Fibroblast of lung (primary cell): Measurements from ENCODE around the gene DOCK4. TPM values are rescaled to one million over a fixed set of nuclear protein-coding genes. Genes with fewer than 3 reads are reported as not detected.
A peak's percentile ranks its signal among the peaks of the same experiment; 100 is the strongest.

Source experiments
- DNase-seq, 2 donors: peaks; one replicate each; pipeline versions ENCODE4 v3.0.0 to v3.0.0-alpha.2; 2010; ENCODE audit warnings: low read depth in 2 of 2
- H2AFZ ChIP-seq: 2 replicates; pipeline ENCODE4 v1.5.1; 2012; ENCODE audit warnings: low read length, control low read depth, inconsistent platforms
- H3K27ac ChIP-seq: 2 replicates; pipeline ENCODE4 v1.5.1; 2011; ENCODE audit warnings: low read length, control low read depth; ENCODE audit not compliant: insufficient read depth
- H3K27me3 ChIP-seq: 2 replicates; pipeline ENCODE4 v1.5.1; 2011; ENCODE audit warnings: mild to moderate bottlenecking, low read length; ENCODE audit not compliant: control insufficient read depth, insufficient read depth
- H3K36me3 ChIP-seq: 2 replicates; pipeline ENCODE4 v1.5.1; 2011; ENCODE audit warnings: low read length; ENCODE audit not compliant: control insufficient read depth, insufficient read depth
- H3K4me1 ChIP-seq: 2 replicates; pipeline ENCODE4 v1.5.1; 2011; ENCODE audit warnings: low read length; ENCODE audit not compliant: control insufficient read depth, insufficient read depth; ENCODE audit errors: extremely low read depth
- H3K4me2 ChIP-seq: 2 replicates; pipeline ENCODE4 v1.5.1; 2011; ENCODE audit warnings: low read length, control low read depth; ENCODE audit not compliant: insufficient read depth; ENCODE audit errors: extremely low read depth
- H3K4me3 ChIP-seq, 4 experiments: fragments of 200-600 bp in 1 of 4; sonication (generic) in 1 of 4; replicated peaks in 1 of 4; 2 replicates each; pipeline ENCODE4 v1.5.1; 2011 to 2016; ENCODE audit warnings: low read length in 4 of 4, low read depth in 3 of 4, mild to moderate bottlenecking in 3 of 4, control low read depth in 2 of 4, inconsistent platforms in 1 of 4, mixed read lengths in 1 of 4; ENCODE audit not compliant: insufficient read depth in 1 of 4; ENCODE audit errors: control extremely low read depth in 1 of 4
- H3K79me2 ChIP-seq: 2 replicates; pipeline ENCODE4 v1.5.1; 2012; ENCODE audit warnings: mild to moderate bottlenecking, low read length, inconsistent platforms; ENCODE audit not compliant: control insufficient read depth, insufficient read depth
- H3K9ac ChIP-seq: 2 replicates; pipeline ENCODE4 v1.5.1; 2011; ENCODE audit warnings: mild to moderate bottlenecking, low read length, control low read depth; ENCODE audit not compliant: insufficient read depth
- H3K9me3 ChIP-seq: 2 replicates; pipeline ENCODE4 v1.5.1; 2012; ENCODE audit warnings: low read depth, low read length; ENCODE audit not compliant: control insufficient read depth, insufficient read depth
- H4K20me1 ChIP-seq: 2 replicates; pipeline ENCODE4 v1.5.1; 2011; ENCODE audit warnings: low read length; ENCODE audit not compliant: control insufficient read depth, insufficient read depth; ENCODE audit errors: extremely low read depth
- CTCF ChIP-seq, 2 donors: IDR thresholded peaks in 1 of 2; conservative IDR thresholded peaks in 1 of 2; 1 replicate in 1 of 2; 2 replicates in 1 of 2; pipeline ENCODE4 v1.5.1; 2011 to 2012; ENCODE audit warnings: low read length in 2 of 2, control low read depth in 1 of 2, inconsistent platforms in 1 of 2, low read depth in 1 of 2, mild to moderate bottlenecking in 1 of 2
- EZH2 ChIP-seq: IDR thresholded peaks from 2 replicates; pipeline ENCODE4 v1.5.1; 2012; ENCODE audit warnings: low read length, control low read depth, mild to moderate bottlenecking; ENCODE audit errors: missing control alignments
- polyA plus RNA-seq, 2 donors: library from polyadenylated mRNA; depleted of rRNA in 1 of 2; stranded (reverse) in 1 of 2; unstranded in 1 of 2; fragments of >200 nt; gene quantifications; 2 replicates each; pipeline ENCODE4 v1.2.1, GENCODE V29; 2011 to 2012; ENCODE audit warnings: missing spikeins in 1 of 2
- total RNA-seq: library from RNA; depleted of rRNA; stranded (reverse); fragments of >200 nt; gene quantifications from 2 replicates; pipeline ENCODE4 v1.2.1, GENCODE V29; 2014

Gene DOCK4
- total and polyA plus RNA-seq, 2 donors (not counting 1 experiment from before 2014, with no cell fraction given): 20.8 to 39.3 TPM

- no peak for DNase-seq
- H3K27me3 ChIP-seq: no peaks in the 10 kb centered on the region
- H3K9me3 ChIP-seq: no peaks in the 10 kb centered on the region
- H3K36me3 ChIP-seq: no peaks in the 10 kb centered on the region
- H3K4me1 ChIP-seq: no peaks in the 10 kb centered on the region
- no peak overlapping the region for H3K4me3 ChIP-seq
- no peak overlapping the region for H3K4me2 ChIP-seq
- H2AFZ ChIP-seq: no peak overlapping the region
- TF ChIP-seq CTCF (conservative IDR thresholded peaks at IDR 0.05 in 1 of 2, IDR thresholded peaks at IDR 0.05 in 1 of 2; ENCODE audit: low read depth in 1 of 2, low read length in 2 of 2) (no peak), EZH2 (no peak)
- no peak overlapping the region for H3K9ac ChIP-seq
- H3K79me2 ChIP-seq: no peaks in the 10 kb centered on the region
- H4K20me1 ChIP-seq: no peaks in the 10 kb centered on the region
- no peak overlapping the region for H3K27ac ChIP-seq
Observed at GRCh38 chr7:112108981-112109380, 97.2 kb downstream of the DOCK4 start.

- no peaks in the 10 kb centered on the region for H3K79me2 ChIP-seq
- H3K9ac ChIP-seq: no peak overlapping the region
- H2AFZ ChIP-seq: no peak overlapping the region
- no peaks in the 10 kb centered on the region for H3K4me1 ChIP-seq
- H3K4me3 ChIP-seq: no peak overlapping the region
- no peaks in the 10 kb centered on the region for H3K36me3 ChIP-seq
- no peak overlapping the region for H3K4me2 ChIP-seq
- TF ChIP-seq EZH2 (no peak), CTCF (conservative IDR thresholded peaks at IDR 0.05 in 1 of 2, IDR thresholded peaks at IDR 0.05 in 1 of 2; ENCODE audit: low read depth in 1 of 2, low read length in 2 of 2) (no peak)
- H3K27ac ChIP-seq: no peak overlapping the region
- no peaks in the 10 kb centered on the region for H4K20me1 ChIP-seq
- no peak for DNase-seq
- H3K9me3 ChIP-seq: no peaks in the 10 kb centered on the region
- H3K27me3 ChIP-seq: no peaks in the 10 kb centered on the region
Observed at GRCh38 chr7:112105584-112106530, 100.3 kb downstream of the DOCK4 start.

- Histone ChIP-seq H3K4me2 (no peak overlapping the region), H4K20me1 (no peaks in the 10 kb centered on the region)
Observed at GRCh38 chr7:112104120-112104519, 102.1 kb downstream of the DOCK4 start.

More at GRCh38 chr7:112104120-112104519, 102.1 kb downstream of the DOCK4 start:
- no peaks in the 10 kb centered on the region for H3K79me2 ChIP-seq
- H3K27me3 ChIP-seq: no peaks in the 10 kb centered on the region
- no peaks in the 10 kb centered on the region for H3K4me1 ChIP-seq
- TF ChIP-seq EZH2: no peak
- TF ChIP-seq CTCF (conservative IDR thresholded peaks at IDR 0.05 in 1 of 2, IDR thresholded peaks at IDR 0.05 in 1 of 2; ENCODE audit: low read depth in 1 of 2, low read length in 2 of 2): no peak
- no peak overlapping the region for H2AFZ ChIP-seq
- H3K9me3 ChIP-seq: no peaks in the 10 kb centered on the region
- H3K27ac ChIP-seq: no peak overlapping the region
- H3K36me3 ChIP-seq: no peaks in the 10 kb centered on the region
- H3K9ac ChIP-seq: no peak overlapping the region
- DNase-seq: peak in 1 of 2 donors; percentile 6
- no peak overlapping the region for H3K4me3 ChIP-seq
